PFSK-1 (cell line): ENCODE data around the gene SEMA3C.

Source experiments
- FOXP2 ChIP-seq: optimal IDR thresholded peaks from 2 replicates; pipeline ENCODE3; 2011; ENCODE audit warnings: borderline replicate concordance, control low read depth, inconsistent platforms; ENCODE audit not compliant: insufficient read depth; ENCODE audit errors: extremely low read length, extremely low read depth
- POLR2AphosphoS5 ChIP-seq: IDR thresholded peaks from 2 replicates; pipeline ENCODE4 v1.6.1; 2012; ENCODE audit warnings: low read depth, mild to moderate bottlenecking, control low read depth, low read length, moderate library complexity
- REST ChIP-seq, 2 experiments: IDR thresholded peaks; 2 replicates each; pipeline versions ENCODE4 v1.6.1 to v1.8.0; 2011 to 2012; ENCODE audit warnings: low read depth in 2 of 2, low read length in 2 of 2, control low read depth in 1 of 2, inconsistent platforms in 1 of 2, mild to moderate bottlenecking in 1 of 2, moderate library complexity in 1 of 2; ENCODE audit not compliant: insufficient read depth in 1 of 2
- SIN3A ChIP-seq: IDR thresholded peaks from 2 replicates; pipeline ENCODE4 v1.6.1; 2012; ENCODE audit warnings: mild to moderate bottlenecking, low read length, moderate library complexity, borderline replicate concordance; ENCODE audit not compliant: insufficient read depth
- TAF1 ChIP-seq: IDR thresholded peaks from 2 replicates; pipeline ENCODE4 v1.6.1; 2012; ENCODE audit warnings: low read length, control low read depth, borderline replicate concordance; ENCODE audit not compliant: insufficient read depth

- TF ChIP-seq POLR2AphosphoS5, result no peak
- TF ChIP-seq TAF1, result no peak
- no peak for TF ChIP-seq REST (IDR thresholded peaks at IDR 0.05; ENCODE audit: insufficient read depth in 1 of 2, low read depth in 2 of 2, low read length in 2 of 2)
- TF ChIP-seq SIN3A, result no peak
- TF ChIP-seq FOXP2, result no peak
Measured at GRCh38 chr7:80943342-80943741, 24.5 kb upstream of the SEMA3C start.
